ENCODE measurements around the gene LCE7A. TPM values are rescaled to one million over a fixed set of nuclear protein-coding genes. Genes with fewer than 3 reads are reported as not detected.
A peak's percentile ranks its signal among the peaks of the same experiment; 100 is the strongest.

LCE7A gene
- total RNA-seq, 1 donor from 2014 or later: not detected

- TF ChIP-seq CTCF (IDR thresholded peaks at IDR 0.05): no peak
- no peaks in the 10 kb centered on the region for H3K27me3 ChIP-seq
- intact Hi-C loops (cut with DNase I): no loop called here
Measured at GRCh38 chr1:152861374-152861773, 1.6 kb downstream of the LCE7A start.

GRCh38 chr1:152864443-152864842, 4.6 kb downstream of the LCE7A start:
- Histone ChIP-seq H3K36me3 (no peaks in the 10 kb centered on the region), H3K9me3 (no peaks in the 10 kb centered on the region), H3K4me3 (no peak overlapping the region), H3K27ac (no peak overlapping the region), H3K27me3 (no peaks in the 10 kb centered on the region), H3K4me1 (no peaks in the 10 kb centered on the region)
- intact Hi-C loops (cut with DNase I): no loop called here
- TF ChIP-seq CTCF (IDR thresholded peaks at IDR 0.05): no peak
- DNase-seq (no peak), ATAC-seq (no peak)

More at GRCh38 chr1:152861374-152861773, 1.6 kb downstream of the LCE7A start:
- DNase-seq: no peak
- no peak for ATAC-seq
- H3K36me3 ChIP-seq: no peaks in the 10 kb centered on the region
- no peaks in the 10 kb centered on the region for H3K4me1 ChIP-seq
- H3K27ac ChIP-seq: no peak overlapping the region
- H3K4me3 ChIP-seq: no peak overlapping the region
- no peaks in the 10 kb centered on the region for H3K9me3 ChIP-seq

- ATAC-seq (no peak), DNase-seq (no peak)
- no peak for TF ChIP-seq CTCF (IDR thresholded peaks at IDR 0.05)
- Histone ChIP-seq H3K36me3 (no peaks in the 10 kb centered on the region), H3K27ac (no peak overlapping the region), H3K4me1 (no peaks in the 10 kb centered on the region), H3K4me3 (no peak overlapping the region), H3K27me3 (no peaks in the 10 kb centered on the region), H3K9me3 (no peaks in the 10 kb centered on the region)
- intact Hi-C loops (cut with DNase I): no loop called here
Measured at GRCh38 chr1:152866321-152866720, 6.5 kb downstream of the LCE7A start.

GRCh38 chr1:152869808-152870419, 10.1 kb downstream of the LCE7A start:
- TF ChIP-seq CTCF (IDR thresholded peaks at IDR 0.05): peak; percentile 79
- peak; percentile 97 for ATAC-seq
- Histone ChIP-seq H3K27me3 (no peaks in the 10 kb centered on the region), H3K4me3 (no peak overlapping the region), H3K27ac (no peak overlapping the region), H3K36me3 (no peaks in the 10 kb centered on the region), H3K9me3 (no peaks in the 10 kb centered on the region), H3K4me1 (no peaks in the 10 kb centered on the region)
- intact Hi-C loops (cut with DNase I): no loop called here
- DNase-seq: no peak

GRCh38 chr1:152870831-152871730, 11.3 kb downstream of the LCE7A start:
- peak; percentile 38 for ATAC-seq
- intact Hi-C loops (cut with DNase I): no loop called here
- H3K27me3 ChIP-seq: no peaks in the 10 kb centered on the region

More at GRCh38 chr1:152870831-152871730, 11.3 kb downstream of the LCE7A start:
- TF ChIP-seq CTCF (IDR thresholded peaks at IDR 0.05): peak; percentile 20
- no peak overlapping the region for H3K4me3 ChIP-seq
- no peaks in the 10 kb centered on the region for H3K9me3 ChIP-seq
- H3K27ac ChIP-seq: no peak overlapping the region
- H3K4me1 ChIP-seq: no peaks in the 10 kb centered on the region
- no peaks in the 10 kb centered on the region for H3K36me3 ChIP-seq
- no peak for DNase-seq
